ENCODE measurements around the gene EXD2. TPM values are rescaled to one million over a fixed set of nuclear protein-coding genes. Genes with fewer than 3 reads are reported as not detected.
A peak's percentile ranks its signal among the peaks of the same experiment; 100 is the strongest.

Gene EXD2
- total and polyA plus RNA-seq, 10 of the 15 experiments (the other 5 are each of a cell fraction or from before 2014, with no cell fraction given): 1.0 to 12.4 (median 4.6) TPM

DNA sequence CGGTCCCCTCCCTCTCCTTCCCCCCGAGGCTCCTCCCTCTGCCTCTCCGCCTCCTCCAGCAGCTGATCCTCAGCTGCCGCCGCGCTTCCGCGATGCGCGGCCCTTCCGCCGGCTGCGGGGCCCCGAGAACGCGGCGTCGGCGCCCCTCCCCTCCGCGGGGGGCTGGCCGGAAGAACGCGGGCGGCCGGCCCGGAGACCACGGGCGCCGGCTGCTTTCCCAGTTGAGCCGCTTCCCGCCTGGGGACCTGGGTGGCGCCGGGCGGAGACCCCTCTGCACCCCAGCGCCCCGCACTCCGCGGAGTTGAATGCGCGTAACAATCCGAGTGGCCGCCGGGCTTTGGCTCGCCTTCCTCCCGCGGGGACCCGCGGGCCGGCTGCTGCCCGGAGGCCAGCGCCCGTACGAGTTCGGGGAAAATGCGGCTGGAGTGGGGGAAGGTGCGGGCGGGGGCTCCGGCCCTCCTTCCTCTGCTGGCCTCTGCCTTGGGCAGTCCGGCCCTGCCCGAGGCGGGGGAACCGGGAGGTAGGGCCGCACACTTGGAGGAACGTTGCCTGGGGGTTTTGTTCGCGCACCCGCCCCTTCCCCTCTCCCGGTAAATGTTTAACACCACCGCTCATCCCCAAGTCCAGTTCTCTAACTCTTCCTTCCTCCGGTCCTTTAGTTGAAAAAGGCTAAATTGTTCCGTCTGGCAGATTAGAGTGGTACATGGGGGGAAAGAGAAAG lies 38.0 kb upstream of the EXD2 start (continued):
- TF ChIP-seq SKIL (IDR thresholded peaks at IDR 0.05; ENCODE audit: low read depth, poor library complexity, severe bottlenecking) (no peak), TAF1 (IDR thresholded peaks at IDR 0.05; ENCODE audit: borderline replicate concordance, low read depth, low read length) (0 out of 2 replicates have a peak, but pooled peaks have one; percentile 45), EGR1 (IDR thresholded peaks at IDR 0.05; ENCODE audit: borderline replicate concordance in 1 of 2, low read depth in 2 of 2, low read length in 2 of 2) (peak in 1 of 2 experiments; percentile 53; a peak in 2 of 3 replicates), CREB1 (IDR thresholded peaks at IDR 0.05; ENCODE audit: low read depth) (no peak), FOS (IDR thresholded peaks at IDR 0.05; ENCODE audit: borderline replicate concordance, extremely low read depth, insufficient read length) (no peak), IKZF2 (IDR thresholded peaks at IDR 0.05) (no peak), TCF12 (IDR thresholded peaks at IDR 0.05; ENCODE audit: low read depth, low read length) (peak; percentile 85; the same call in 1 of the 2 replicates), ETV6 (conservative IDR thresholded peaks at IDR 0.05 in 1 of 2, IDR thresholded peaks at IDR 0.05 in 1 of 2; ENCODE audit: borderline replicate concordance in 1 of 2, low read depth in 1 of 2) (no peak), ATF7 (IDR thresholded peaks at IDR 0.05; ENCODE audit: low read depth) (no peak), NR2C1 (IDR thresholded peaks at IDR 0.05) (no peak), HDAC2 (IDR thresholded peaks at IDR 0.05) (no peak), NFIC (IDR thresholded peaks at IDR 0.05; ENCODE audit: low read depth, low read length) (no peak), KAT2A (conservative IDR thresholded peaks at IDR 0.05; ENCODE audit: control insufficient read depth, low read depth, low read length) (no peak), ZNF592 (IDR thresholded peaks at IDR 0.05) (no peak), MEF2A (IDR thresholded peaks at IDR 0.05; ENCODE audit: insufficient read depth, low read depth, low read length) (0 out of 2 replicates have a peak, but pooled peaks have one; percentile 47), RUNX3 (IDR thresholded peaks at IDR 0.05; ENCODE audit: low read length) (no peak), NFYA (IDR thresholded peaks at IDR 0.05; ENCODE audit: borderline replicate concordance, low read depth, low read length) (no peak), HDAC6 (IDR thresholded peaks at IDR 0.05; ENCODE audit: unreplicated experiment) (no peak), MTA2 (IDR thresholded peaks at IDR 0.05; ENCODE audit: low read depth) (no peak), POLR2A (IDR thresholded peaks at IDR 0.05; ENCODE audit: low read depth, low read length) (peak; percentile 86), TARDBP (IDR thresholded peaks at IDR 0.05; ENCODE audit: borderline replicate concordance) (no peak; the same call in 1 of the 2 replicates)
- TF ChIP-seq, protein P1, sequence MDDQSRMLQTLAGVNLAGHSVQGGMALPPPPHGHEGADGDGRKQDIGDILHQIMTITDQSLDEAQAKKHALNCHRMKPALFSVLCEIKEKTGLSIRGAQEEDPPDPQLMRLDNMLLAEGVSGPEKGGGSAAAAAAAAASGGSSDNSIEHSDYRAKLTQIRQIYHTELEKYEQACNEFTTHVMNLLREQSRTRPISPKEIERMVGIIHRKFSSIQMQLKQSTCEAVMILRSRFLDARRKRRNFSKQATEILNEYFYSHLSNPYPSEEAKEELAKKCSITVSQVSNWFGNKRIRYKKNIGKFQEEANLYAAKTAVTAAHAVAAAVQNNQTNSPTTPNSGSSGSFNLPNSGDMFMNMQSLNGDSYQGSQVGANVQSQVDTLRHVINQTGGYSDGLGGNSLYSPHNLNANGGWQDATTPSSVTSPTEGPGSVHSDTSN (IDR thresholded peaks at IDR 0.05; ENCODE audit: insufficient replicate concordance, low read depth, low read length): peak; percentile 69
